ENCODE results near the gene MYOG.

The MYOG gene

GRCh38 chr1:203085528-203086406 lies at the start of gene MYOG:
Gene MYOG (minus strand): TSS chr1:203086012. CDS start chr1:203085961, 51 bp downstream.
- TF ChIP-seq, protein P1, sequence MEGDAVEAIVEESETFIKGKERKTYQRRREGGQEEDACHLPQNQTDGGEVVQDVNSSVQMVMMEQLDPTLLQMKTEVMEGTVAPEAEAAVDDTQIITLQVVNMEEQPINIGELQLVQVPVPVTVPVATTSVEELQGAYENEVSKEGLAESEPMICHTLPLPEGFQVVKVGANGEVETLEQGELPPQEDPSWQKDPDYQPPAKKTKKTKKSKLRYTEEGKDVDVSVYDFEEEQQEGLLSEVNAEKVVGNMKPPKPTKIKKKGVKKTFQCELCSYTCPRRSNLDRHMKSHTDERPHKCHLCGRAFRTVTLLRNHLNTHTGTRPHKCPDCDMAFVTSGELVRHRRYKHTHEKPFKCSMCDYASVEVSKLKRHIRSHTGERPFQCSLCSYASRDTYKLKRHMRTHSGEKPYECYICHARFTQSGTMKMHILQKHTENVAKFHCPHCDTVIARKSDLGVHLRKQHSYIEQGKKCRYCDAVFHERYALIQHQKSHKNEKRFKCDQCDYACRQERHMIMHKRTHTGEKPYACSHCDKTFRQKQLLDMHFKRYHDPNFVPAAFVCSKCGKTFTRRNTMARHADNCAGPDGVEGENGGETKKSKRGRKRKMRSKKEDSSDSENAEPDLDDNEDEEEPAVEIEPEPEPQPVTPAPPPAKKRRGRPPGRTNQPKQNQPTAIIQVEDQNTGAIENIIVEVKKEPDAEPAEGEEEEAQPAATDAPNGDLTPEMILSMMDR (IDR thresholded peaks at IDR 0.05) = no peak

- TF ChIP-seq, protein P1 (IDR thresholded peaks at IDR 0.05) = no peak
These were observed 48.3 kb upstream of the MYOG start for GRCh38 chr1:203133970-203134725.

DNA sequence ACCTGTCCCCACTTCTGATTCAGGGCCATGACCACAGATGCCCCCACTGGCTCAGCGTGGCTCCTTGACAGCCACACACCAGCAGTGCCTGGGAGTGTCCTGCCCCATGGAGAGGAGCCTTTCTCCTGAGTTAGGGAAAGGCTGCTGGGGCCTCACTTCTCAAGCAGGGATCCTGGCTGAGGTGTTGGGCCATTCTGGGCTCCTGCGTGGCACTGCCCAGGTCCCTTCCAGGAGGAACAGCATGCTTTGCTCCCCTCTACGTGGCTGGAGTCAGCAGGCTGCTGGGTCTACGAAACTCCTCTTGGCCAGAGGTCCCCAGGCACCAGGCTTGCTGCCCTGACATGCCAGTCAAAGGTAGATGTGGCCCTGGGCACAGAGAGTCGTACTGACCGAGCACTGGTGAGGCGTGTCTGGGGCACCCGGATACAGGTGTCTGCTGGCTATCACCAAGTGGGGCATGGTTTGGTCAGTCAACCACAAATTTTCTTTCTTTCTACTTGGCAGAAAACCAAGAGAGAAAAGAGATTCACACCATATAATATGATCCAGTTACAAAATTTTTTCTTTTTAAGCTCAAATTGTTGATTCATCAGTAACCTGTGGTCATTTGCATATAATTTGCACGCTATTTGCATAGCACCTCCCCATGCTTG lies 45.9 kb upstream of the MYOG start:
- TF ChIP-seq, protein P1 (IDR thresholded peaks at IDR 0.05) = no peak

GRCh38 chr1:203130358-203130985 lies 44.7 kb upstream of the MYOG start:
- TF ChIP-seq, protein P1 (IDR thresholded peaks at IDR 0.05) = no peak

DNA sequence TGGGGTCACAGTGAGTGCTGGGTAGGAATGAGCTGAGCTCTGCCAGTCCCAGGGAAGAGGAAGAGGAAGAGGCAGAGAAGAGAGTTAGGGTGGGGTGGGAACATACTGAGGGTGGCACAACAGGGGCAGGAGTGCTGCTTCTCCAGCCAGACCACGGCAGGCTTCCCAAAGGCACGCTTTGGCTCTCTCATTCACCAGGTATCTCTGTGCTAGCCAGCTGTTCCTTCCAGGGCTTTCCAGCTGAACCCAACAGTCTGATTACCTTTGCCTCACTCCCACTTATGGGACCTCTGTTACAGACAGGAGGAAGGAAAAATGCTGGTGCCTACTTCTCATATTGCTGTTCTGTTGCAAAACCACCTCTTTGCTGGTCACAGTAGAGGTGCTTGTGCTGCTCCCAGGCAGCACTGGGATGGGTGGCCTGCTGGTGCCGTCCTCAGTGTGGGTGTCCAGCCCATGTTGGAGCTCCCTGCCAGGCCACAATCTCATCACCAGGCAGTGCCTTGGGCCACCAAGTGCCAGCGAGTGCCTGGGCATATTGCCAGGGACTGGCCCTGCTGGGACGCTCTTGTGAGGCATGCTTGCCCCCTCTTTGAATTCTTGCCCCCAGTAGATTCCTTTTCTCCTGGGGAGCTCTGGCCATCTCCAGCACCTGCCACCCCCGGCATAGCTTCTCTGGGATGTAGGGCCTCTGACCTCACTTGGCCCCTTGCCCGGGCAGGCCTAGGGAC lies 43.9 kb upstream of the MYOG start:
- TF ChIP-seq, protein P1 (IDR thresholded peaks at IDR 0.05) = no peak

GRCh38 chr1:203128716-203129500 lies 43.1 kb upstream of the MYOG start:
- TF ChIP-seq, protein P1 (IDR thresholded peaks at IDR 0.05) = no peak

All from LNCAP (cell line).